K562 (cell line): ENCODE results near the gene PLAAT5. TPM values are rescaled to one million over a fixed set of nuclear protein-coding genes. Genes with fewer than 3 reads are reported as not detected.

Source experiments
- ATAC-seq: fragments of 200-7000 bp; cut with Tn5 transposase; 3 replicates; pipeline ENCODE4 v1.9.1; 2020; ENCODE audit warnings: moderate library complexity
- BruUV-seq: library from RNA; stranded (reverse); fragments of 400-500 nt; replicated peaks from 2 replicates; lab custom pipeline; 2021; lab: Mats Ljungman, UMichigan
- CTCF ChIA-PET: fragments of 300-600 bp; formaldehyde crosslinking; extraction: SDS; loops from one replicate; lab custom pipeline; 2021; ENCODE audit warnings: low intra/inter-chr PET ratio; lab: Yijun Ruan, JAX
- POLR2A ChIA-PET: fragments of 300-600, 350-650 bp; sonication (Branson Sonifier 250); formaldehyde crosslinking; extraction: SDS; loops from one replicate; lab custom pipeline; 2021; ENCODE audit warnings: antibody characterized with exemption, inconsistent platforms; lab: Yijun Ruan, JAX
- DNase-seq, 4 experiments: peaks; one replicate each; pipeline versions ENCODE4 v3.0.0 to v3.0.0-alpha.2; 2011 to 2018; ENCODE audit warnings: low spot score in 3 of 4, mixed read lengths in 3 of 4; ENCODE audit errors: extremely low read depth in 1 of 4
- FAIRE-seq: peaks from 2 replicates; lab custom pipeline; 2011; peaks lifted over from hg19 to GRCh38; lab: Jason Lieb, UNC
- H2AFZ ChIP-seq: 2 replicates; pipeline ENCODE4 v1.6.0; 2011; ENCODE audit warnings: low read depth, low read length, control low read depth, inconsistent platforms
- H3K27ac ChIP-seq: fragments of 200-600 bp; 3 replicates; pipeline ENCODE4 v1.8.0; 2011; ENCODE audit warnings: low read depth, mild to moderate bottlenecking, control low read depth, inconsistent platforms, low read length, moderate library complexity, mixed read lengths; ENCODE audit errors: extremely low read depth
- H3K27me3 ChIP-seq, 2 experiments: fragments of 300-600 bp in 1 of 2; 2 replicates in 1 of 2; 3 replicates in 1 of 2; pipeline versions ENCODE4 v1.6.0 to v1.8.0; 2011; ENCODE audit warnings: inconsistent platforms in 2 of 2, low read length in 2 of 2, mild to moderate bottlenecking in 1 of 2, mixed read lengths in 1 of 2, moderate library complexity in 1 of 2; ENCODE audit not compliant: control insufficient read depth in 2 of 2, insufficient read depth in 2 of 2
- H3K36me3 ChIP-seq: fragments of 300-600 bp; 3 replicates; pipeline ENCODE4 v1.8.0; 2011; ENCODE audit warnings: mild to moderate bottlenecking, low read length, inconsistent platforms; ENCODE audit not compliant: control insufficient read depth, insufficient read depth
- H3K4me1 ChIP-seq, 2 experiments: fragments of 200-600 bp in 1 of 2; replicated peaks in 1 of 2; 2 replicates in 1 of 2; 3 replicates in 1 of 2; pipeline versions ENCODE4 v1.5.1 to v1.8.0; 2011; ENCODE audit warnings: inconsistent platforms in 2 of 2, low read length in 2 of 2, mild to moderate bottlenecking in 1 of 2, mixed read lengths in 1 of 2, moderate library complexity in 1 of 2; ENCODE audit not compliant: control insufficient read depth in 2 of 2, insufficient read depth in 2 of 2
- H3K4me2 ChIP-seq: 2 replicates; pipeline ENCODE4 v1.6.1; 2011; ENCODE audit warnings: low read length, control low read depth, inconsistent platforms, mixed read lengths; ENCODE audit not compliant: insufficient read depth
- H3K4me3 ChIP-seq: fragments of 200-600 bp; sonication (generic), shearing (Covaris generic); 2 replicates; pipeline ENCODE4 v1.5.1; 2016; ENCODE audit warnings: control low read depth, inconsistent platforms
- H3K79me2 ChIP-seq: fragments of 200-600 bp; 3 replicates; pipeline ENCODE4 v1.8.0; 2011; ENCODE audit warnings: low read length, inconsistent platforms; ENCODE audit not compliant: control insufficient read depth, insufficient read depth
- H3K9ac ChIP-seq, 2 experiments: 2 replicates each; pipeline versions ENCODE4 v1.6.0 to v1.6.1; 2011; ENCODE audit warnings: low read depth in 2 of 2, low read length in 2 of 2, control low read depth in 1 of 2, inconsistent platforms in 1 of 2, mild to moderate bottlenecking in 1 of 2, mixed read lengths in 1 of 2; ENCODE audit not compliant: insufficient read depth in 1 of 2
- H3K9me1 ChIP-seq: one replicate; pipeline ENCODE4 v1.6.0; 2011; ENCODE audit warnings: inconsistent platforms, mild to moderate bottlenecking, low read length, moderate library complexity; ENCODE audit not compliant: control insufficient read depth, insufficient read depth
- H3K9me3 ChIP-seq: replicated peaks from 2 replicates; pipeline ENCODE4 v1.5.1; 2011; ENCODE audit warnings: low read depth, low read length, inconsistent platforms; ENCODE audit not compliant: control insufficient read depth, insufficient read depth
- H4K20me1 ChIP-seq: replicated peaks from 2 replicates; pipeline ENCODE4 v1.6.1; 2011; ENCODE audit warnings: low read length, inconsistent platforms, mixed read lengths; ENCODE audit not compliant: control insufficient read depth, insufficient read depth
- CBX3 ChIP-seq, 2 experiments: IDR thresholded peaks; 1 replicate in 1 of 2; 2 replicates in 1 of 2; pipeline ENCODE4 v1.6.1; 2012; ENCODE audit warnings: inconsistent platforms in 2 of 2, low read length in 2 of 2, borderline replicate concordance in 1 of 2, control low read depth in 1 of 2
- MYC ChIP-seq, 2 experiments: fragments of 250-450 bp in 1 of 2; sonication (Bioruptor Pico) in 1 of 2; IDR thresholded peaks; 2 replicates each; pipeline versions ENCODE4 v1.5.1 to v1.6.1; 2012 to 2021; ENCODE audit warnings: low read depth in 2 of 2, borderline replicate concordance in 1 of 2, improper control_type of control experiment in 1 of 2, low read length in 1 of 2, mild to moderate bottlenecking in 1 of 2, moderate library complexity in 1 of 2
- NBN ChIP-seq: fragments of 450-650 bp; IDR thresholded peaks from 2 replicates; pipeline ENCODE4 v1.6.1; 2016; ENCODE audit warnings: low read depth, mild to moderate bottlenecking
- ZNF449 ChIP-seq: fragments of 250-450 bp; sonication (Bioruptor Pico); IDR thresholded peaks from 2 replicates; pipeline ENCODE4 v1.8.0; 2022; ENCODE audit warnings: moderate library complexity, mild to moderate bottlenecking, inconsistent platforms
- ZNF507 ChIP-seq: conservative IDR thresholded peaks from 2 replicates; pipeline ENCODE4 v1.6.1; 2017; ENCODE audit warnings: missing genetic modification characterization, missing compliant biosample characterization
- in situ Hi-C: fragments of 300-500 bp; cut with MboI; formaldehyde crosslinking; loops from 4 replicates; pipeline ENCODE4 v1.15.0; 2018; ENCODE audit warnings: inconsistent platforms, mixed read lengths
- intact Hi-C: fragments of 100-400 bp; cut with micrococcal nuclease; formaldehyde crosslinking; loops from 2 replicates; pipeline ENCODE4 v1.14.2; 2022
- polyA plus RNA-seq, 8 experiments: library from polyadenylated mRNA; depleted of rRNA in 4 of 8; stranded (reverse) in 5 of 8; unstranded in 3 of 8; fragments of >200 nt; fragmentation: Nextera tagmentation in 2 of 8; fragmentation: Illumina TruSeq in 1 of 8; extraction: Ambion mirVana in 2 of 8; extraction: Trizol in 1 of 8; gene quantifications; 2 replicates each; pipeline versions ENCODE4 v1.2.1 to v1.2.3, GENCODE V29; 2011 to 2014; ENCODE audit warnings: inconsistent platforms in 1 of 8, missing spikeins in 1 of 8
- total RNA-seq, 7 experiments: library from RNA; depleted of rRNA in 6 of 7; stranded (reverse); fragments of >200 nt in 6 of 7; fragmentation: Illumina TruSeq in 2 of 7; extraction: Trizol in 2 of 7; gene quantifications; 2 replicates each; pipeline versions ENCODE4 v1.2.1 to v1.2.3, GENCODE V29; 2011 to 2021; ENCODE audit warnings: low replicate concordance in 1 of 7

Gene PLAAT5
- total and polyA plus RNA-seq, 9 of the 15 experiments (the other 6 are each of a cell fraction or from before 2014, with no cell fraction given) = not detected

GRCh38 chr11:63445720-63446119 lies 45.2 kb downstream of the PLAAT5 start:
- Histone ChIP-seq H4K20me1 (no peaks in the 10 kb centered on the region), H3K4me3 (no peak overlapping the region), H3K4me1 (no peaks in the 10 kb centered on the region), H3K79me2 (no peaks in the 10 kb centered on the region), H3K27ac (no peak overlapping the region), H3K4me2 (no peak overlapping the region), H3K27me3 (peaks cover 3 to 5% of the 10 kb centered on the region in 2 experiments; a peak in 3 of 5 replicates), H2AFZ (no peak overlapping the region), H3K9me1 (no peaks in the 10 kb centered on the region), H3K36me3 (no peaks in the 10 kb centered on the region), H3K9me3 (no peaks in the 10 kb centered on the region), H3K9ac (no peak overlapping the region)
- intact Hi-C loops = no loop called here
- in situ Hi-C loops = no loop called here
- no peak for FAIRE-seq
- no peak for TF ChIP-seq ZNF449 (CRISPR knock-in tag)
- no peak for TF ChIP-seq MYC (IDR thresholded peaks at IDR 0.05; ENCODE audit: low read depth, low read length)
- no peak for TF ChIP-seq MYC (CRISPR knock-in tag; IDR thresholded peaks at IDR 0.05; ENCODE audit: borderline replicate concordance, low read depth)
- no peak for TF ChIP-seq CBX3 (IDR thresholded peaks at IDR 0.05; ENCODE audit: borderline replicate concordance in 1 of 2, low read length in 2 of 2)
- no peak for TF ChIP-seq ZNF507 (tag)
- no peak for TF ChIP-seq NBN
- ChIA-PET CTCF (no interaction called here), POLR2A (no interaction called here)
- BruUV-seq = no TSS peak
- no peak for ATAC-seq
- no peak for DNase-seq
